Neural progenitor cell (in vitro differentiated cells): ENCODE measurements around the gene LAMB4. TPM values are rescaled to one million over a fixed set of nuclear protein-coding genes. Genes with fewer than 3 reads are reported as not detected.

ENCODE experiments used
- DNase-seq: peaks from one replicate; pipeline ENCODE4 v3.0.0-alpha.2; 2016; ENCODE audit warnings: low spot score
- H2AFZ ChIP-seq: fragments of 200-600 bp; sonication (generic); replicated peaks from 2 replicates; pipeline ENCODE4 v1.6.1; 2016; ENCODE audit warnings: antibody characterized with exemption
- H3F3A ChIP-seq: fragments of 200-600 bp; sonication (generic); 2 replicates; pipeline ENCODE4 v1.6.1; 2016; ENCODE audit warnings: antibody characterized with exemption, low read depth
- H3K27ac ChIP-seq: fragments of 200-600 bp; sonication (generic); 2 replicates; pipeline ENCODE4 v1.5.1; 2016; ENCODE audit warnings: mild to moderate bottlenecking
- H3K27me3 ChIP-seq: fragments of 200-600 bp; sonication (generic); 2 replicates; pipeline ENCODE4 v1.6.1; 2016; ENCODE audit warnings: mild to moderate bottlenecking, moderate library complexity
- H3K36me3 ChIP-seq: fragments of 200-600 bp; sonication (generic); 2 replicates; pipeline ENCODE4 v1.5.1; 2016
- H3K4me1 ChIP-seq: fragments of 200-600 bp; sonication (generic); 2 replicates; pipeline ENCODE4 v1.6.1; 2016; ENCODE audit warnings: mixed run types
- H3K4me2 ChIP-seq: fragments of 200-600 bp; sonication (generic); 2 replicates; pipeline ENCODE4 v1.6.1; 2016
- H3K4me3 ChIP-seq: fragments of 200-600 bp; sonication (generic); 2 replicates; pipeline ENCODE4 v1.5.1; 2016
- H3K79me2 ChIP-seq: fragments of 200-600 bp; sonication (generic); 2 replicates; pipeline ENCODE4 v1.6.1; 2016; ENCODE audit warnings: low read depth
- H3K9ac ChIP-seq: fragments of 200-600 bp; sonication (generic); 2 replicates; pipeline ENCODE4 v1.6.1; 2016
- H3K9me3 ChIP-seq: fragments of 200-600 bp; sonication (generic); 2 replicates; pipeline ENCODE4 v1.5.1; 2016; ENCODE audit warnings: low read depth
- H4K20me1 ChIP-seq: fragments of 200-600 bp; sonication (generic); 2 replicates; pipeline ENCODE4 v1.6.1; 2016; ENCODE audit warnings: low read depth
- H3K27ac Mint-ChIP-seq: 3 replicates; pipeline ENCODE4 v1.8.0; 2021; ENCODE audit warnings: mixed read lengths
- H3K27me3 Mint-ChIP-seq: 2 replicates; pipeline ENCODE4 v1.8.0; 2022; ENCODE audit warnings: low read depth, mild to moderate bottlenecking, inconsistent platforms, moderate library complexity, mixed read lengths; ENCODE audit not compliant: insufficient read depth
- H3K36me3 Mint-ChIP-seq: 3 replicates; pipeline ENCODE4 v1.8.0; 2021; ENCODE audit warnings: mixed read lengths
- H3K4me1 Mint-ChIP-seq: 3 replicates; pipeline ENCODE4 v1.8.0; 2021; ENCODE audit warnings: mixed read lengths
- H3K4me3 Mint-ChIP-seq: 3 replicates; pipeline ENCODE4 v1.8.0; 2021; ENCODE audit warnings: mild to moderate bottlenecking, moderate library complexity, mixed read lengths
- H3K9me3 Mint-ChIP-seq: 3 replicates; pipeline ENCODE4 v1.8.0; 2020; ENCODE audit warnings: mixed read lengths
- CTCF ChIP-seq: fragments of 200-600 bp; sonication (generic); IDR thresholded peaks from 2 replicates; pipeline ENCODE4 v1.5.1; 2017; ENCODE audit warnings: antibody characterized with exemption, mild to moderate bottlenecking
- EZH2 ChIP-seq: fragments of 200-600 bp; sonication (generic); IDR thresholded peaks from 2 replicates; pipeline ENCODE4 v1.6.1; 2017; ENCODE audit warnings: antibody characterized with exemption, mild to moderate bottlenecking, moderate library complexity
- EZH2phosphoT487 ChIP-seq: fragments of 200-600 bp; sonication (generic); IDR thresholded peaks from 2 replicates; pipeline ENCODE4 v1.6.1; 2017; ENCODE audit warnings: antibody characterized with exemption
- total RNA-seq: library from RNA; depleted of rRNA; stranded (reverse); fragments of >200 nt; gene quantifications from 2 replicates; pipeline ENCODE4 v1.2.3, GENCODE V29; 2015; ENCODE audit warnings: low replicate concordance

Gene LAMB4
- total RNA-seq, 1 donor from 2014 or later: not detected

DNA sequence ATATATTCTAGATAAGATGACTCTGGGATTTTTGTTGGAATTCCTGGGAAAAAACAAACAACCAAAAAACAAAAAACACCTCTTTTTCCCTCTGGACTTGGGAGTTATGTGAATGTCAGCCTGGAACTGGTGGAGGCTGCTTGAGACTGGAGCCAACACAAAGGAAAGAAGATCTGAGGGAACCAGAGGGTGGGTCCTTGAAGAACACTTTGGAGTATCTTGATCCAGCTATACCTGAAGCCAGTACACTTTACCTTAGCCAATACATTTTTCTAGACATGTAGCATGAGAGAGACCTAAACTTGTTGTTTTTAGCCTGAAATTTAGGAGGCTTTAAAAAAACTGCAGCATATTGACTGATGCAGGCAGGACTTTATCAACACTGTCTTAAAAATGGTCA lies 121.3 kb downstream of the LAMB4 start:
- H3K27ac ChIP-seq: no peak overlapping the region
- H3K4me1 Mint-ChIP-seq: peaks cover 14% of the 10 kb centered on the region
- no peaks in the 10 kb centered on the region for H3K79me2 ChIP-seq
- H3K9me3 Mint-ChIP-seq: no peaks in the 10 kb centered on the region
- peaks cover 5% of the 10 kb centered on the region for H3K4me1 ChIP-seq
- no peak overlapping the region for H3K9ac ChIP-seq
- no peak overlapping the region for H3K4me3 Mint-ChIP-seq
- peaks cover 46% of the 10 kb centered on the region for H3K27me3 ChIP-seq
- TF ChIP-seq EZH2phosphoT487 (no peak), CTCF (no peak), EZH2 (no peak)
- no peak overlapping the region for H3K27ac Mint-ChIP-seq
- no peak overlapping the region for H3K4me3 ChIP-seq
- DNase-seq: no peak
- no peaks in the 10 kb centered on the region for H4K20me1 ChIP-seq
- peaks cover 12% of the 10 kb centered on the region for H3F3A ChIP-seq
- H3K9me3 ChIP-seq: no peaks in the 10 kb centered on the region
- no peaks in the 10 kb centered on the region for H3K36me3 Mint-ChIP-seq
- H3K4me2 ChIP-seq: no peak overlapping the region
- no peak overlapping the region for H2AFZ ChIP-seq
- no peaks in the 10 kb centered on the region for H3K36me3 ChIP-seq
- H3K27me3 Mint-ChIP-seq: peaks cover 20% of the 10 kb centered on the region

DNA sequence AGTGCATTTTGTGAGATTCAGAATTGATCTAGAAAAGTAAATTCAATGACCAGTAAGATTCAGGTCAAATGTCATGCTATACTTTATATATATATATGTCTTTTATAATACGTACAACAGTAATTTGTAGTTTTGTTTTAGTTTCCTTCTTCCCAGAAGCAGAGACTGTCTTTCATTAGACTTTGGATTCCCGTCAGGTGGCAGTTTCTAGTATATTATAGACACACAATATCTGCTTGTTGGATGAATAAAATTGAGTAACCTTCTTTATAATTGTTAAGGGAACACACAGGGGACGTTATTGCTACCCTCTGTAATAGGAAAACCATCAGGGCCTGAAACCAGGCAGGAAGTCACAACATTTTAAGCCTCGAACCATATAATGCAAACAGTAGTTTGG lies 121.9 kb downstream of the LAMB4 start:
- Mint-ChIP-seq H3K27me3 (peaks cover 25% of the 10 kb centered on the region), H3K27ac (no peak overlapping the region), H3K36me3 (no peaks in the 10 kb centered on the region), H3K9me3 (no peaks in the 10 kb centered on the region), H3K4me1 (peaks cover 14% of the 10 kb centered on the region), H3K4me3 (no peak overlapping the region)
- H3K4me3 ChIP-seq: no peak overlapping the region
- no peak overlapping the region for H2AFZ ChIP-seq
- H3K27me3 ChIP-seq: peaks cover 52% of the 10 kb centered on the region
- DNase-seq: no peak
- H3K79me2 ChIP-seq: no peaks in the 10 kb centered on the region
- H3K36me3 ChIP-seq: no peaks in the 10 kb centered on the region
- H4K20me1 ChIP-seq: no peaks in the 10 kb centered on the region
- no peak overlapping the region for H3K9ac ChIP-seq
- H3K27ac ChIP-seq: no peak overlapping the region
- H3K9me3 ChIP-seq: no peaks in the 10 kb centered on the region
- H3K4me1 ChIP-seq: peaks cover 5% of the 10 kb centered on the region
- H3F3A ChIP-seq: peaks cover 17% of the 10 kb centered on the region
- H3K4me2 ChIP-seq: no peak overlapping the region
- TF ChIP-seq EZH2: no peak
- TF ChIP-seq EZH2phosphoT487: no peak
- TF ChIP-seq CTCF: no peak

- H3K79me2 ChIP-seq: no peaks in the 10 kb centered on the region
- H3K36me3 ChIP-seq: no peaks in the 10 kb centered on the region
- H2AFZ ChIP-seq: no peak overlapping the region
- DNase-seq: no peak
- Mint-ChIP-seq H3K4me1 (peaks cover 14% of the 10 kb centered on the region), H3K4me3 (no peak overlapping the region), H3K27me3 (peaks cover 27% of the 10 kb centered on the region), H3K9me3 (no peaks in the 10 kb centered on the region), H3K27ac (no peak overlapping the region), H3K36me3 (no peaks in the 10 kb centered on the region)
- H3K9me3 ChIP-seq: no peaks in the 10 kb centered on the region
- no peak overlapping the region for H3K27ac ChIP-seq
- no peak overlapping the region for H3K4me2 ChIP-seq
- peaks cover 57% of the 10 kb centered on the region for H3K27me3 ChIP-seq
- H3K4me1 ChIP-seq: peaks cover 5% of the 10 kb centered on the region
- no peak overlapping the region for H3K4me3 ChIP-seq
- H3K9ac ChIP-seq: no peak overlapping the region
- peaks cover 21% of the 10 kb centered on the region for H3F3A ChIP-seq
- no peaks in the 10 kb centered on the region for H4K20me1 ChIP-seq
- TF ChIP-seq EZH2 (no peak), EZH2phosphoT487 (no peak), CTCF (no peak)
Observed at GRCh38 chr7:108007762-108008161, 122.4 kb downstream of the LAMB4 start.
